K562 (cell line): ENCODE results near the gene GPR37L1. TPM values are rescaled to one million over a fixed set of nuclear protein-coding genes. Genes with fewer than 3 reads are reported as not detected.

ENCODE experiments used
- AFF4 ChIP-seq: sonication (generic); formaldehyde crosslinking; IDR thresholded peaks from 2 replicates; pipeline ENCODE4 v1.8.0; 2023; ENCODE audit warnings: mild to moderate bottlenecking, missing genetic modification reagents
- BRF1 ChIP-seq: IDR thresholded peaks from 3 replicates; pipeline ENCODE4 v1.6.1; 2011; ENCODE audit warnings: borderline replicate concordance, mild to moderate bottlenecking; ENCODE audit not compliant: insufficient read length; ENCODE audit errors: extremely low read depth
- ELF1 ChIP-seq: fragments of 200-800 bp; sonication (Bioruptor generic); IDR thresholded peaks from 2 replicates; pipeline ENCODE4 v1.6.1; 2016; ENCODE audit warnings: missing genetic modification characterization, missing compliant biosample characterization
- ELF4 ChIP-seq: fragments of 450-650 bp; formaldehyde crosslinking; IDR thresholded peaks from 2 replicates; pipeline ENCODE4 v1.4.0; 2022; ENCODE audit warnings: missing genetic modification characterization
- FOSL1 ChIP-seq: fragments of 200-800 bp; sonication (Bioruptor generic); conservative IDR thresholded peaks from 2 replicates; pipeline ENCODE4 v1.6.1; 2016; ENCODE audit warnings: missing genetic modification characterization, missing compliant biosample characterization
- FOXJ2 ChIP-seq: fragments of 200-800 bp; sonication (Bioruptor generic); IDR thresholded peaks from 2 replicates; pipeline ENCODE4 v1.6.1; 2016; ENCODE audit warnings: missing genetic modification characterization, missing compliant biosample characterization
- GABPA ChIP-seq: fragments of 200-800 bp; sonication (Bioruptor generic); conservative IDR thresholded peaks from 2 replicates; pipeline ENCODE4 v1.6.1; 2016; ENCODE audit warnings: low read depth, missing genetic modification characterization, missing compliant biosample characterization
- HDAC2 ChIP-seq: fragments of 450-650 bp; IDR thresholded peaks from 2 replicates; pipeline ENCODE4 v1.6.1; 2016; ENCODE audit warnings: mild to moderate bottlenecking
- MAX ChIP-seq: sonication (generic); formaldehyde crosslinking; IDR thresholded peaks from 2 replicates; pipeline ENCODE4 v1.9.0; 2022; ENCODE audit warnings: mild to moderate bottlenecking, missing genetic modification reagents
- MAZ ChIP-seq, 2 experiments: fragments of 450-650 bp in 1 of 2; sonication (generic) in 1 of 2; formaldehyde crosslinking; IDR thresholded peaks in 1 of 2; conservative IDR thresholded peaks in 1 of 2; 2 replicates each; pipeline versions ENCODE4 v1.4.0 to v1.5.0; 2020; ENCODE audit warnings: mild to moderate bottlenecking in 1 of 2, missing genetic modification reagents in 1 of 2
- NR1H2 ChIP-seq: sonication (generic); formaldehyde crosslinking; IDR thresholded peaks from 2 replicates; pipeline ENCODE4 v1.4.0; 2020; ENCODE audit warnings: mild to moderate bottlenecking, missing genetic modification reagents
- NR3C1 ChIP-seq: sonication (generic); formaldehyde crosslinking; IDR thresholded peaks from 2 replicates; pipeline ENCODE4 v1.8.1; 2022; ENCODE audit warnings: missing genetic modification reagents
- PCBP1 ChIP-seq: fragments of 200-400 bp; formaldehyde crosslinking; IDR thresholded peaks from 2 replicates; pipeline ENCODE4 v1.6.1; 2018; ENCODE audit warnings: mild to moderate bottlenecking, low read depth, low read length; ENCODE audit not compliant: poor library complexity, severe bottlenecking
- POLR2B ChIP-seq: fragments of 450-650 bp; IDR thresholded peaks from 2 replicates; pipeline ENCODE4 v1.6.1; 2018; ENCODE audit warnings: low read depth; ENCODE audit not compliant: partially characterized antibody
- PREB ChIP-seq: sonication (generic); formaldehyde crosslinking; IDR thresholded peaks from 2 replicates; pipeline ENCODE4 v1.8.1; 2023; ENCODE audit warnings: mild to moderate bottlenecking, missing genetic modification reagents
- RBM22 ChIP-seq: fragments of 200-400 bp; formaldehyde crosslinking; IDR thresholded peaks from 2 replicates; pipeline ENCODE4 v1.6.1; 2018; ENCODE audit warnings: low read length, low read depth; ENCODE audit not compliant: poor library complexity, severe bottlenecking
- SMAD3 ChIP-seq: fragments of 450-650 bp; formaldehyde crosslinking; conservative IDR thresholded peaks from 2 replicates; pipeline ENCODE4 v1.4.0; 2020; ENCODE audit warnings: mild to moderate bottlenecking
- SMARCB1 ChIP-seq: IDR thresholded peaks from 2 replicates; pipeline ENCODE4 v1.6.1; 2011; ENCODE audit warnings: improper control_type of control experiment, low read depth; ENCODE audit not compliant: insufficient read length
- ZNF197 ChIP-seq: fragments of 200-800 bp; sonication (Bioruptor generic); IDR thresholded peaks from 2 replicates; pipeline ENCODE4 v1.6.1; 2016; ENCODE audit warnings: low read depth, missing genetic modification characterization, missing compliant biosample characterization
- ZNF311 ChIP-seq: fragments of 250-450 bp; sonication (Bioruptor Pico); IDR thresholded peaks from 2 replicates; pipeline ENCODE4 v1.4.0; 2020; ENCODE audit warnings: mild to moderate bottlenecking, moderate library complexity
- ZNF316 ChIP-seq: fragments of 450-650 bp; IDR thresholded peaks from 2 replicates; pipeline ENCODE4 v1.6.1; 2016
- ZNF707 ChIP-seq: fragments of 250-450 bp; sonication (Bioruptor Pico); conservative IDR thresholded peaks from 2 replicates; pipeline ENCODE4 v1.8.0; 2022; ENCODE audit warnings: inconsistent platforms, mild to moderate bottlenecking, moderate library complexity
- ZNF830 ChIP-seq: fragments of 250-450 bp; sonication (Bioruptor Pico); IDR thresholded peaks from 2 replicates; pipeline ENCODE4 v1.5.0; 2021; ENCODE audit warnings: mild to moderate bottlenecking
- polyA plus RNA-seq, 8 experiments: library from polyadenylated mRNA; depleted of rRNA in 4 of 8; stranded (reverse) in 5 of 8; unstranded in 3 of 8; fragments of >200 nt; fragmentation: Nextera tagmentation in 2 of 8; fragmentation: Illumina TruSeq in 1 of 8; extraction: Ambion mirVana in 2 of 8; extraction: Trizol in 1 of 8; gene quantifications; 2 replicates each; pipeline versions ENCODE4 v1.2.1 to v1.2.3, GENCODE V29; 2011 to 2014; ENCODE audit warnings: inconsistent platforms in 1 of 8, missing spikeins in 1 of 8
- total RNA-seq, 7 experiments: library from RNA; depleted of rRNA in 6 of 7; stranded (reverse); fragments of >200 nt in 6 of 7; fragmentation: Illumina TruSeq in 2 of 7; extraction: Trizol in 2 of 7; gene quantifications; 2 replicates each; pipeline versions ENCODE4 v1.2.1 to v1.2.3, GENCODE V29; 2011 to 2021; ENCODE audit warnings: low replicate concordance in 1 of 7

The GPR37L1 gene
- total and polyA plus RNA-seq, 9 of the 15 experiments (the other 6 are each of a cell fraction or from before 2014, with no cell fraction given), result not detected

GRCh38 chr1:202162418-202163280 lies 39.9 kb downstream of the GPR37L1 start (continued):
- TF ChIP-seq AFF4 (CRISPR knock-in tag) (0 out of 2 replicates have a peak, but pooled peaks have one; percentile 19), MAX (CRISPR knock-in tag) (peak; percentile 40; the same call in 1 of the 2 replicates), ELF4 (CRISPR knock-in tag) (peak; percentile 64; the same call in 1 of the 2 replicates), ELF1 (tag) (no peak), SMARCB1 (no peak), ZNF707 (CRISPR knock-in tag) (no peak), FOSL1 (0 out of 2 replicates have a peak, but pooled peaks have one; percentile 6), ZNF830 (CRISPR knock-in tag) (peak; percentile 87; the same call in 1 of the 2 replicates), PREB (CRISPR knock-in tag) (no peak), HDAC2 (peak; percentile 54; the same call in 1 of the 2 replicates), ZNF316 (peak; percentile 85), GABPA (tag) (peak; percentile 58; the same call in 1 of the 2 replicates), NR3C1 (no peak), SMAD3 (CRISPR knock-in tag) (0 out of 2 replicates have a peak, but pooled peaks have one; percentile 3), POLR2B (peak; percentile 64), MAZ (CRISPR knock-in tag; conservative IDR thresholded peaks at IDR 0.05 in 1 of 2, IDR thresholded peaks at IDR 0.05 in 1 of 2) (peak; percentile 29 to 70; a peak in 3 of 4 replicates), ZNF197 (CRISPR knock-in tag) (0 out of 2 replicates have a peak, but pooled peaks have one; percentile 62), NR1H2 (CRISPR knock-in tag) (peak; percentile 74; the same call in 1 of the 2 replicates), ZNF311 (CRISPR knock-in tag) (peak; percentile 74; the same call in 1 of the 2 replicates), RBM22 (no peak), PCBP1 (no peak), BRF1 (no peak), FOXJ2 (tag) (0 out of 2 replicates have a peak, but pooled peaks have one; percentile 33)
